NCI-H524 (cell line): ENCODE data around the gene CDC42SE2.
"Not testable (repeated sequence)": the region's sequence is repeated elsewhere in the genome, so short reads cannot be mapped to it uniquely, and the experiment has no call there.

Source experiments
- DNase-seq, 2 experiments: peaks; one replicate each; lab custom pipeline; 2025; lab: John Stamatoyannopoulos, UW

Gene CDC42SE2

DNA sequence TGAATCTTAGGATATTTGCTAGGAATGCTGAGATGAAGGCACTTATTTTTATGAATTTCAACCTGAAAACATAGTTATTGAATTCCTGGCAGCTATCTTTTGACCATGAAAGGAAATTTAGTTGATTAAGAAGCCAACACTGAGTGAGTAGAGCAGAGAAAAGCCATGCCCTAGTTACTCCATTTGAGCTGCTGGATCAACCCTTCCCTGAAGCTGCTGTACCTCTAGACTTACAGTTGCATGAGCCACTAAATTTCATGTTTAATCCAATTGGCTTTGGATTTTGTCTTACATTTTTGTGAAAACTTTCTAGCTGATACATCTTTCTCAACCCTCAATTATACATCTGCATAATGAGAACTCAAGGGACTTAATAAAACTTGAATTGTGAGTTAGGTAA lies 54.6 kb downstream of the CDC42SE2 start:
- DNase-seq = no peak

DNA sequence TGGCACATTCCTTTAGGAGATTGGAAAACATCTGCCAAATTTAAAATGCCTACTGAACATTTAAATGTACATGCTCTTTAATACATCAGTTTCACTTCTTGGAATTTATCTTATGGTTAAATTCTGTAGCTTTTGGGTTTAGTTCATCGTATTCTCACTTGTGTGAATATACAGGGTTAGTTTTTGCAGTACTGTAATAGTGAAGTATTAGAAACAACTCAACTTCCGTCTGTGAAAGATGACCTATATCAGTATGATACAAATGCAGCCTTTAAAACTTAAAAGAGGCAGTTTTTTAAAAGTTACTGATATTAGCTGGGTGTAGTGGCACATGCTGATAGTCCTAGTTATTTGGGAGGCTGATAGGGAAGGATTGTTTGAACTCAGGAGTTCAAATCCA lies 57.2 kb downstream of the CDC42SE2 start:
- DNase-seq = no peak

GRCh38 chr5:131322926-131323325 lies 59.1 kb downstream of the CDC42SE2 start:
- no peak for DNase-seq

GRCh38 chr5:131323378-131323777 lies 59.5 kb downstream of the CDC42SE2 start:
- DNase-seq = no peak

GRCh38 chr5:131324303-131324702 lies 60.5 kb downstream of the CDC42SE2 start:
- DNase-seq = no peak

DNA sequence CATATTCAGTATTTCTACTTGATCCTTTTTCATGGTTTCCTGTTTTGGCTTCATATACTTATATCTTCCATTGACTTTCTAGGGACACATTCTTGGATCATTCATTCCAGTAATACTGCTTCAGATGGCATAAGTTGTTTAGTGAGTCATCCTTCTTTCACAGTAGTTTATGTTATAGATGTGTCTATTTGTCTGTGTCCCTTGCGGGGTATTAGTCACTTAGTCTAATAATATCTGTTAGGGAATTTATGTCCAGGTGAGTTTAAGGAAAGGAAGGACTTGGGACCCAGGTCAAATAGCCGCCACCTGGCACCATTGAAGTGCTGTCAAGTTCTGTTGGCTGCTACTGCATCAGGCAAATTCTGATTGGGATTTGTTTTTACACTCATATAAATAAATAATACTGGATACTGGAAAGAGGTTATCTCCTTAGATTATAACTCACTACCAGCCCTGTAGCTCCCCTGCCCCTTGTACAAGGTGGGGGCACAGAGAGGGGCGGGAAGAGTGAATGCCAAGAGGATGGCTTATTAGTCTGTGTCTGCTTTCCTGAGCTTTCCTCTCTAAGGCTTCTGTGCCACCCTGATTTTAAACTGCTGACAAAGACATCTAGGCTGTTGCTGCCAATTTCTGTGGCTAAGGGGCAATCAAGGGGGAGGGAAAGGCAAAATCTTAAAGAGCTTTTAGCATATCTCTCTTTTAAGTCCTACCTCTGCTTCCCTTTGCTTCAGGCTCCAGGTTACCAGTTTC lies 64.9 kb downstream of the CDC42SE2 start:
- no peak for DNase-seq

- DNase-seq = no peak
These were observed 65.4 kb downstream of the CDC42SE2 start for GRCh38 chr5:131329286-131329560.

DNA sequence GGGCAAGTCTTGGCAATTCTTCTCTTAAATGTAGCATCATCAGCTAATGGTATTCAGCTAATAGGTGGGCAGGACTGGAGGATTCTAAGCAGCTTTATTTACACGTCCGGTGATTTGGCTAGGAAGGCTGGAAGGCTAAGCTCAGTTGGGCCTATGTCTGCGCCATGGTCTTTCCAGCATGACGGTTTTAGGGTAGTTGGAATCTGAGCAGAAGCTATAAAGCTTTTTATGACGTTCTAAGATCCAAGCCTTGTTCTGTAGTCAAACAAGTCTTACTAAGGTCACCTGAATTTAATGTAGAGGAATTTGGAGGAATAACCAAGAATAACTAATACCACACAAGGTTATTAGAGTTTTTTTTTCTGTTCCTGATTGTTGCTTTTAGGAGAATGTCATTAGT lies 66.2 kb downstream of the CDC42SE2 start:
- DNase-seq = no peak

- DNase-seq = not testable (repeated sequence)
These were observed 71.9 kb downstream of the CDC42SE2 start for GRCh38 chr5:131335756-131336155.

DNA sequence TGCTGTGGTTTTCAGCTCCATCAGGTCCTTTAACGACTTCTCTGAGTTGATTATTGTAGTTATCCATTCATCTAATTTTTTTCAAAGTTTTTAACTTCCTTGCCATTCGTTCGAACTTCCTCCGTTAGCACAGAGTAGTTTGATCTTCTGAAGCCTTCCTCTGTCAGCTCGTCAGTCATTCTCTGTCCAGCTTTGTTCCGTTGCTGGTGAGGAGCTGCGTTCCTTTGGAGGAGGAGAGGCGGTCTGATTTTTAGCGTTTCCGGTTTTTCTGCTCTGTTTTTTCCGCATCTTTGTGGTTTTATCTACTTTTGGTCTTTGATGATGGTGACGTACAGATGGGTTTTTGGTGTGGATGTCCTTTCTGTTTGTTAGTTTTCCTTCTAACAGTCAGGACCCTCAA lies 72.9 kb downstream of the CDC42SE2 start:
- DNase-seq = not testable (repeated sequence)

GRCh38 chr5:131337240-131338050 lies 73.6 kb downstream of the CDC42SE2 start:
- DNase-seq = not testable (repeated sequence)

GRCh38 chr5:131338051-131338453 lies 74.2 kb downstream of the CDC42SE2 start:
- DNase-seq = no peak

DNA sequence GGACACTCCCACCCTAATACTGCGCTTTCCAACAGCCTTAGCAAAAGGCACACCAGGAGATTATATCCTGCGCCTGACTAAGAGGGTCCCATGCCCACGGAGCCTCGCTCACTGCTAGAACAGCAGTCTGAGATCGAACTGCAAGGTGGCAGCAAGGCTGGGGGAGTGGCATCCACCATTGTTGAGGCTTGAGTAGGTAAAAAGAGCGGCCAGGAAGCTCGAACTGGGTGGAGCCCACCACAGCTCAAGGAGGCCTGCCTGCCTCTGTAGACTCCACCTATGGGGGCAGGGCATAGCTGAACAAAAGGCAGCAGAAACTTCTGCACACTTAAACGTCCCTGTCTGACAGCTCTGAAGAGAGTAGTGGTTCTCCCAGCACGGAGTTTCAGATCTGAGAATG lies 80.4 kb downstream of the CDC42SE2 start:
- DNase-seq = not testable (repeated sequence)

GRCh38 chr5:131346204-131346603 lies 82.4 kb downstream of the CDC42SE2 start:
- not testable (repeated sequence) for DNase-seq

DNA sequence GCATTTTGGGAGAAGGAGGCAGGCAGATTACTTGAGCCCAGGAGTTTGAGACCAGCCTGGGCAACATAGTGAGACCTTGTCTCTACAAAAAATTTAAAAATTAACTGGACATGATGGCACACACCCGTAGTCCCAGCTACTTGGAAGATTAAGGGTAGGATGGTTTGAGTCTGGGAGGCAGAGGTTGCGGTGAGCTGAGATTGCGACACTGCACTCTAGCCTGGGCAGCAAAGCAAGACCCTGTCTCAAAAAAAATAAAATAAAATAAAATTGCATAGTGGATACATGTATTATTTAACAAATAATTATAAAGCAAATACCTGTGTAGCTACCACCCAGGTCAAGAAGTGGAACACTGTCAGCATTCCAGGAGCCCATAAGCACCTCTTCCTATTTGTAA lies 90.1 kb downstream of the CDC42SE2 start:
- DNase-seq = no peak

DNA sequence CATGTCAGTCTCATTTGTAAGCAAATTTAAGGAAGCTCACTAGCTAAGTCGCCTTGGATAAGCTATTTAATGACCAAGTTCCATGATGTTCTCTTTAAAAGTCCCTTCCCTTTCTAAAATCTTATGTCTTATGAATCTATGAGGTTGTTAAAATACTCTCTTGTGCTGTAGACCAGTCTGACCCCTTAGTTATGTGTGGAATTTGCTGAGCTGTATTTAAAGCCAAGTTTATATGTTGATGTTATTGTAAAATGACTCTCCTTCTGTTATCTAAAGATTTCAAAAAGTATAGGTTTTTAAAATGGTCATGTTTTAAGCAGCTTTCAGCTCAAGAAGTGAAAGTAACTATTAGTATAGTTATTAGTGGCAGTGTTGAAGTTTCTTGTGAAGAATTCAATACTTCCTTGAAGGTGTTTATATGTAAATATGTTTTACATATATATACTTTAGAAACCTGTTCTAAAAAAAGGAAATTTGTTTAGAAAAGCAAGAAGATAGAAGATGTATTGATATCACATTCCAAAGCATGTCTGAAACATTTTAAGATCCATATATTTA lies 92.2 kb downstream of the CDC42SE2 start:
- no peak for DNase-seq

DNA sequence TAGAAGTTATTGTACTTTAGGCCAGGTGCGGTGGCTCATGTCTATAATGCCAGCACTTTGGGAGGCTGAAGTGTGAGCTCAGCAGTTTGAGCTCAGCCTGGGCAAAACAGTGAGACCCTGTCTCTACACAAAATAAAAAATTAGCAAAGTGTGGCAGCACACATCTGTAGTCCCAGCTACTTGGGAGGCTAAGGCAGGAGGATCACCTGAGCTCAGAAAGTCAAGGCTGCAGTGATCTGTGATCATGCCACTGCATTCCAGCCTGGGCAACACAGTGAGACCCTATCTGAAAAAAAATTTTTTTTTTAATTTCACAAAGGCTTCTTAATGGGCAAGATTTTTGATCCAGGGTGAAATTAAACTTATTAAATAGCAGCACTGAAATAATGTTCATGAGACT lies 92.8 kb downstream of the CDC42SE2 start:
- DNase-seq = no peak

DNA sequence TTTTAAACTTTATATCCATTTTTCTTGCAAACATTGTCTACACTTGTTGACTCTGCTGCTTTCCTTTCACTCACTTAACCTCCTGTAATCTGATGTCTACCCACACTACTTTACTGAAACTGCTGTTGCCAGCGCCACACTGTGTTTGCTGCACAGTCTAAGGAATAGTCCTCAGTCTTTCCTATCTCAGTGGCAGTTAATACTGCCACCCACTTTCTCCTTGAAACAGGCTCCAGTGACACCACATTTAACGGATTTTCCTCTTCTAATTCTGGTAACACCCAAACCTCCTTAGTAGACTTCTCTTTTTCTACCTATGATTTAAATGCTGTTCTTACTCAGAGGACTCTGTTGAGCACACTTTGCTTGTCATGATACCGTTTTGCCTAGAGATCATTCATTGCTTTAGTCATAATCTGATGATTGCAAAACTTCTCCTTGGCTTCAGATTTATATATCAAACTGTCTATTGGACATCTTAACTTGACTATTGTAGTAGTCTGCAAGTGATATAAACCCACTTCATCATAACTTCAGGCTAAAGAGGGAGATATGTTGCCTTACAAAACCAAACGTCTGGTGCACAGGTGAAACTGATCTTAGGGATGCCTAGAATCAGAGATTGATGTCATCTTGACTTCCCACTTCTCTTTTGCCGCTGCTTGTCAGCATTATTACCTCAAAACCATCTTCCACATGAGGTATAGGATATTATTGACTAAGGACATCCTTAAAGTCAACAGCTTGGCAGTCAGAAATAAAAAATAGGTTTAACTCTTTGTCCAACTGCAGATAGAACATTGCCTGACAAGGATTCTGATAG lies 94.1 kb downstream of the CDC42SE2 start:
- no peak for DNase-seq

- no peak for DNase-seq
These were observed 97.9 kb downstream of the CDC42SE2 start for GRCh38 chr5:131361677-131362315.

GRCh38 chr5:131363811-131364506 lies 100.1 kb downstream of the CDC42SE2 start:
- no peak for DNase-seq

DNA sequence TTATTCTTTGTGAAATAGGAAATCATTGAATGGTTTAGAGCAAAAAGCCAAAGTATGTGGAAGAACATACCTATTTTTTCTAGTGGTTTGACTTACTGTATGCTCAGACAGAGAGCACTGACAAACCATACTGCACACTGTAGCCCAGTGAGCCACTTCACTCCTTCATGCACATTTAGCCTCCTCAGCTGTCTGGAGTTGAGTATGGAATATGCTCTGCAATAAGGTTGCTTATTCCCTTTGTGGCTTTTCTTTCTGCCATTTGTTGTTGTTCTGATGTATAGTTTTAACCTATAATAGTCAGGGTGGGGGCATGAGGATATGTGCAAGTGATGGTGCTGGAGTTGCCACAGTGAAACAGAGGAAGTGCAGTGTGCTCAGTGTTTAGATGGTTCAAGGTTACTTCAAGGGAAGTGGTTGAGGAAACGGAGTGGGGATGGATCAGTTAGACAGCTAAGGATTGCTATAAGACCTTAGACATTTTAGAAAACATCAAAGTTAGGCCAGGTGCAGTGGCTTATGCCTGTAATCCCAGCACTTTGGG lies 100.7 kb downstream of the CDC42SE2 start:
- no peak for DNase-seq
